PFSK-1 (cell line): ENCODE data around the gene PLXNA3.

Source experiments
- FOXP2 ChIP-seq: optimal IDR thresholded peaks from 2 replicates; pipeline ENCODE3; 2011; ENCODE audit warnings: borderline replicate concordance, control low read depth, inconsistent platforms; ENCODE audit not compliant: insufficient read depth; ENCODE audit errors: extremely low read length, extremely low read depth
- POLR2AphosphoS5 ChIP-seq: IDR thresholded peaks from 2 replicates; pipeline ENCODE4 v1.6.1; 2012; ENCODE audit warnings: low read depth, mild to moderate bottlenecking, control low read depth, low read length, moderate library complexity
- REST ChIP-seq, 2 experiments: IDR thresholded peaks; 2 replicates each; pipeline versions ENCODE4 v1.6.1 to v1.8.0; 2011 to 2012; ENCODE audit warnings: low read depth in 2 of 2, low read length in 2 of 2, control low read depth in 1 of 2, inconsistent platforms in 1 of 2, mild to moderate bottlenecking in 1 of 2, moderate library complexity in 1 of 2; ENCODE audit not compliant: insufficient read depth in 1 of 2
- SIN3A ChIP-seq: IDR thresholded peaks from 2 replicates; pipeline ENCODE4 v1.6.1; 2012; ENCODE audit warnings: mild to moderate bottlenecking, low read length, moderate library complexity, borderline replicate concordance; ENCODE audit not compliant: insufficient read depth
- TAF1 ChIP-seq: IDR thresholded peaks from 2 replicates; pipeline ENCODE4 v1.6.1; 2012; ENCODE audit warnings: low read length, control low read depth, borderline replicate concordance; ENCODE audit not compliant: insufficient read depth

DNA sequence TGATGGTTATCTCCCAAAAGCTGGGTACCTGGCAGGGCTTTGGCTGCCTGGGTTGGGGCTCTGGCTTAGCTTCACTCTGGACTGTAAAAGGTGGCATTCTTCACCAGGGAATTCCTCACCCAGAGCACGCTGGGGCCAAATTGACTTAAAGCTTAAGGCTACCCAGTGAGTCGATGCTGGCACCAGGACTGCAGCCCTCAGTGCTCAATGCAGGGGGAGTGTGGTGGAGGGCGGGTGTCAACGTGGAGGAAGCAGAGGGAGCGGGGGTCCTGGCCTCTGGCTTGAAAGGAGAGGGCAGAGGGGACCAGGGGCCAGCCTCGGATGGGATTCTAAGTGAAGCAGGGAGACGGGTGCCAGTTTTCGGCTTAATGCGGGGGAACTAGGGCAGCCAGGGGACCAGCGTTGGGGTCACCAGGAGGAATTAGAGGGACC, 14.6 kb upstream of the PLXNA3 start:
- no peak for TF ChIP-seq REST (IDR thresholded peaks at IDR 0.05; ENCODE audit: insufficient read depth in 1 of 2, low read depth in 2 of 2, low read length in 2 of 2)
- TF ChIP-seq POLR2AphosphoS5, result no peak; the same call in 1 of the 2 replicates
- no peak for TF ChIP-seq TAF1
- no peak for TF ChIP-seq SIN3A
- TF ChIP-seq FOXP2, result no peak
